Lower lobe of right lung (tissue), 2 donors: ENCODE measurements around the gene ASZ1. TPM values are rescaled to one million over a fixed set of nuclear protein-coding genes. Genes with fewer than 3 reads are reported as not detected.
A peak's percentile ranks its signal among the peaks of the same experiment; 100 is the strongest.

ENCODE experiments used
- ATAC-seq, 2 donors: fragments of 200-7000 bp; cut with Tn5 transposase; one replicate each; pipeline ENCODE4 v1.9.1; 2020 to 2022; ENCODE audit warnings: mild to moderate bottlenecking in 2 of 2, moderate library complexity in 2 of 2
- DNase-seq: peaks from one replicate; pipeline ENCODE4 v3.0.0-alpha.2; 2020
- H3K27ac ChIP-seq: fragments of 200-600 bp; one replicate; pipeline ENCODE4 v1.8.0; 2022
- H3K27me3 ChIP-seq: fragments of 200-600 bp; one replicate; pipeline ENCODE4 v1.8.0; 2022; ENCODE audit warnings: low read depth
- H3K36me3 ChIP-seq: fragments of 200-600 bp; one replicate; pipeline ENCODE4 v1.8.0; 2022; ENCODE audit warnings: mild to moderate bottlenecking
- H3K4me1 ChIP-seq: fragments of 200-600 bp; one replicate; pipeline ENCODE4 v1.8.0; 2022
- H3K4me3 ChIP-seq: fragments of 200-600 bp; one replicate; pipeline ENCODE4 v1.8.0; 2022; ENCODE audit warnings: mild to moderate bottlenecking
- H3K9me3 ChIP-seq: fragments of 200-600 bp; one replicate; pipeline ENCODE4 v1.8.0; 2022
- intact Hi-C: fragments of 100-400 bp; cut with DNase I; formaldehyde crosslinking; loops from one replicate; pipeline ENCODE4 v1.11.0; 2022
- total RNA-seq: library from RNA; stranded (reverse); fragmentation: NEBNext Ultra II Directional; extraction: Animal tissue kit (Norgen Biotek cat#: 25700); gene quantifications from one replicate; pipeline ENCODE4 v1.2.1, GENCODE V29; 2021
- TF ChIP-seq, protein P1 (sequence below): fragments of 200-600 bp; IDR thresholded peaks from one replicate; pipeline ENCODE4 v1.8.0; 2022; ENCODE audit warnings: antibody characterized with exemption, mild to moderate bottlenecking
- donor health status: DM: no; HTN: yes; CAD: no; lungs with severe emphysema.

ASZ1 gene
- total RNA-seq, 1 donor from 2014 or later = not detected

DNA sequence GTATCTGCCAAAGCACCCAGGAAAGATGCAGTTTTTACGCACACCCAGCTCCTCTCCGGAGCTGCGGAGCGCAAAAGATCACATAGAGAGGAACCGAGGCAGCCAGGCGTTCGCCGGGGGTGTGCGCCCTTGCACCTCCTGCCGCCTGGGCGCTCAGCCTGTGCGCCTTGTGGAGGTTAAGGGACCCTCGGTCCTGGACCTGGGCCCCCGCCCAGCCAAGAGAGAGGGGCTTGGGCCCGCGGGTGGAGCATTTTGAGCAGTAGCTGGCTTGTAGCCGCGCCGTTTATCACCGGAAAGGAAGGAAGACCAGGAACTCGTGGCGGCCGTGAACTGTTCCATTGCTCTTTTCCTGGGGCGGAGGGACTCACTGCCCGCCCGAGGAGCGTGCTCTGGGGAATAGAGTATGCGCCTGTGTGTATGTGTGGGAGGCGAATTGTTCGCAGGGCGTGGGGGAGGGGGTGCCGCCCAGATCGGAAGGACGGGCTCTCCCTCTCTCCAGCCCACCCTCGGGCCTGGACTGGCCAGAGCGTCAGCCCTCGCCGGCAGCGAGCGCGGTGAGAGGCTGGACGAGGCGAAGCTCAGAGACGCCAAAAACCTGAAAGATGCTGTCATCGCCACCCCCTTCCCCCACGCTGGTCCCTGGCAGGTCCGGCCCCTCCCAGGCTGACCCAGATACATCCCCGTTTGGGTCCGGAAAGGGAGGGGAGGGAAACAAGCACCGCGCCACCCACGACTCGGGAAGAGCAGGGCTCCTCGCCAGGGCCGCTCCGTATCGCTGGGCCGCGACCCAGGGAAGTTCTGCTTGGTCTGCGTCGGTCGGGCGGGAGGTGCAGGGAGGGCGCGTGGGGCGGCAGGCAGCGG, 103.2 kb downstream of the ASZ1 start:
- Histone ChIP-seq H3K27ac (peak overlapping the region; percentile 78), H3K9me3 (no peaks in the 10 kb centered on the region), H3K36me3 (no peaks in the 10 kb centered on the region), H3K4me3 (peak overlapping the region; percentile 53), H3K4me1 (peaks cover 18% of the 10 kb centered on the region), H3K27me3 (peaks cover 30% of the 10 kb centered on the region)
- DNase-seq = peak; percentile 56
- ATAC-seq = peak; percentile 81 to 87
- intact Hi-C loops = no loop called here
- TF ChIP-seq, protein P1, sequence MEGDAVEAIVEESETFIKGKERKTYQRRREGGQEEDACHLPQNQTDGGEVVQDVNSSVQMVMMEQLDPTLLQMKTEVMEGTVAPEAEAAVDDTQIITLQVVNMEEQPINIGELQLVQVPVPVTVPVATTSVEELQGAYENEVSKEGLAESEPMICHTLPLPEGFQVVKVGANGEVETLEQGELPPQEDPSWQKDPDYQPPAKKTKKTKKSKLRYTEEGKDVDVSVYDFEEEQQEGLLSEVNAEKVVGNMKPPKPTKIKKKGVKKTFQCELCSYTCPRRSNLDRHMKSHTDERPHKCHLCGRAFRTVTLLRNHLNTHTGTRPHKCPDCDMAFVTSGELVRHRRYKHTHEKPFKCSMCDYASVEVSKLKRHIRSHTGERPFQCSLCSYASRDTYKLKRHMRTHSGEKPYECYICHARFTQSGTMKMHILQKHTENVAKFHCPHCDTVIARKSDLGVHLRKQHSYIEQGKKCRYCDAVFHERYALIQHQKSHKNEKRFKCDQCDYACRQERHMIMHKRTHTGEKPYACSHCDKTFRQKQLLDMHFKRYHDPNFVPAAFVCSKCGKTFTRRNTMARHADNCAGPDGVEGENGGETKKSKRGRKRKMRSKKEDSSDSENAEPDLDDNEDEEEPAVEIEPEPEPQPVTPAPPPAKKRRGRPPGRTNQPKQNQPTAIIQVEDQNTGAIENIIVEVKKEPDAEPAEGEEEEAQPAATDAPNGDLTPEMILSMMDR = no peak

- no peak for DNase-seq
- no peaks in the 10 kb centered on the region for H3K9me3 ChIP-seq
- intact Hi-C loops = no loop called here
- ATAC-seq = peak; percentile 17 to 20
- peak overlapping the region; percentile 53 for H3K4me3 ChIP-seq
- H3K27ac ChIP-seq = peak overlapping the region; percentile 78
- H3K4me1 ChIP-seq = peaks cover 18% of the 10 kb centered on the region
- TF ChIP-seq, protein P1 = no peak
- H3K36me3 ChIP-seq = no peaks in the 10 kb centered on the region
- peaks cover 30% of the 10 kb centered on the region for H3K27me3 ChIP-seq
Observed at GRCh38 chr7:117323305-117323850, 103.9 kb downstream of the ASZ1 start.

DNA sequence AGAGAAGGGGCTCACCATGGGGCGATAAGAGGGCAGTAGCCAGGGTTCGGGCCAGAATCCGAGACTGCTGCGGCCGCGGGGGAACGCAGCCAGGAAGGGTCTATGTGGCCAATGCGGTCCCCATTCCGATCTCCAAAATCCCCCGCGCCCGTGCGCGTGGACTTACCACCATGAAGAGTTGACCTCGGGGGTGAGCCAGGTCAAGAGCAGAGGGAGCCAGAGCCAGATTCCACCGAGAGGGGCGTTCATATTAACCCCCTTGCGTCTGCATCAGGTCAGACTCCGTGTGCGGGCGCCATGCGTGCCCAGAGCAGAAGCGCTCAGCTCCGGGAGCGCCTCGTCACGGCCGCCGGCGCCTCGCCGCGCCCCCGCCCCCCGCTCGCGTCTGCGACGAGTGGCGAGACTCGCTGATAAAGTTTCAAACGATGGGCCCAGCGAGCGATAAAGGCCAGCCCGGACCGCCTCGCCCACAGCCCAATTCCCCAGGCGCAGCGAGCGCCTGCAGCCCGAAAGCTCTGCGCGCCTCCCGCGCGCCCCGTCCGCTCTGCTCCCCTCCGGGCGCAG, 104.5 kb downstream of the ASZ1 start, which contains the start of gene WNT2:
WNT2 (minus strand) TSS at position 318 of the 564 bp plus-strand sequence; CDS start at position 249, 69 bp downstream.
- DNase-seq = no peak
- peak in 1 of 2 donors; percentile 27 for ATAC-seq
- Histone ChIP-seq H3K4me1 (peaks cover 18% of the 10 kb centered on the region), H3K36me3 (no peaks in the 10 kb centered on the region), H3K4me3 (peak within 1 kb of the TSS; percentile 53), H3K27ac (peak within 1 kb of the TSS; percentile 78), H3K27me3 (peaks cover 30% of the 10 kb centered on the region), H3K9me3 (no peaks in the 10 kb centered on the region)
- TF ChIP-seq, protein P1 = no peak
- intact Hi-C loops = no loop called here

DNA sequence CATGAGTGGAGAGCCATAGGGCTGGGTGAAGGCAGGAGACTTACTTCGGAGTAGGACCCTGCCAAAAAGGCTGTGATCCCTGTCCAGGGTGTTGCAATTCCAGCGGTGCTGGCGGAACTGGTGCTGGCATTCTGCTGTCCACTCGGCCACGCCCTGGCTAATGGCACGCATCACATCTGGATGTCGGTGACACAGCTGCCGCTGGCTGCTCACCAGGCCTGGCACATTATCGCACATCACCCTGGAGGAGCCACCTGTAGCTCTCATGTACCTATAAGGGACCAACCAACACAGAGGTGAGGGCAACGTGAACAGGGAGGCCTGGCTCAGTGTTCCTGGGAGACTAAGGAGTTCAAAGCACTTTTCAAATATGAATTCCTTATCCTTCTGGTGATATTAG, 106.8 kb downstream of the ASZ1 start:
- no peak for DNase-seq
- Histone ChIP-seq H3K36me3 (no peaks in the 10 kb centered on the region), H3K4me3 (no peak overlapping the region), H3K4me1 (peaks cover 18% of the 10 kb centered on the region), H3K9me3 (no peaks in the 10 kb centered on the region), H3K27me3 (peaks cover 30% of the 10 kb centered on the region), H3K27ac (peak overlapping the region; percentile 5)
- ATAC-seq = no peak
- TF ChIP-seq, protein P1 = no peak
- intact Hi-C loops = no loop called here

- TF ChIP-seq, protein P1 = no peak
- DNase-seq (no peak), ATAC-seq (no peak)
- no peaks in the 10 kb centered on the region for H3K9me3 ChIP-seq
- no peaks in the 10 kb centered on the region for H3K36me3 ChIP-seq
- H3K27me3 ChIP-seq = peaks cover 24% of the 10 kb centered on the region
- intact Hi-C loops = no loop called here
- H3K27ac ChIP-seq = no peak overlapping the region
- H3K4me1 ChIP-seq = peaks cover 17% of the 10 kb centered on the region
- no peak overlapping the region for H3K4me3 ChIP-seq
Observed at GRCh38 chr7:117319181-117319580, 108.1 kb downstream of the ASZ1 start.
